PC-3 (cell line): ENCODE measurements around the gene HEYL. TPM values are rescaled to one million over a fixed set of nuclear protein-coding genes. Genes with fewer than 3 reads are reported as not detected.

Experiments
- ATAC-seq: fragments of 200-7000 bp; cut with Tn5 transposase; 2 replicates; pipeline ENCODE4 v1.9.1; 2020; ENCODE audit warnings: mild to moderate bottlenecking, moderate library complexity
- BruUV-seq: library from RNA; stranded (reverse); fragments of 400-500 nt; replicated peaks from 2 replicates; lab custom pipeline; 2021; lab: Mats Ljungman, UMichigan
- CTCF ChIA-PET: fragments of 300-600 bp; sonication (Branson Sonifier 250); formaldehyde crosslinking; loops from one replicate; lab custom pipeline; 2022; ENCODE audit warnings: antibody characterized with exemption; lab: Charles Lee
- POLR2A ChIA-PET: fragments of 300-600 bp; sonication (Branson Sonifier 250); formaldehyde crosslinking; loops from one replicate; lab custom pipeline; 2022; ENCODE audit warnings: antibody characterized with exemption; ENCODE audit not compliant: unreplicated experiment; lab: Charles Lee
- DNase-seq: peaks from one replicate; pipeline ENCODE4 v3.0.0-alpha.2; 2015
- H2AFZ ChIP-seq: fragments of 300-600 bp; sonication (generic); 2 replicates; pipeline ENCODE4 v1.6.0; 2016; ENCODE audit warnings: antibody characterized with exemption, low read length
- H3F3A ChIP-seq: fragments of 300-600 bp; sonication (generic); one replicate; pipeline ENCODE4 v1.6.0; 2017; ENCODE audit warnings: antibody characterized with exemption, low read length, control low read depth, mild to moderate bottlenecking; ENCODE audit not compliant: unreplicated experiment
- H3K27ac ChIP-seq: fragments of 300-600 bp; sonication (generic); 2 replicates; pipeline ENCODE4 v1.5.1; 2016; ENCODE audit warnings: mild to moderate bottlenecking, low read length
- H3K27me3 ChIP-seq: fragments of 300-600 bp; sonication (generic); 2 replicates; pipeline ENCODE4 v1.6.1; 2016; ENCODE audit warnings: low read length, mixed read lengths
- H3K36me3 ChIP-seq: fragments of 300-600 bp; sonication (generic); 2 replicates; pipeline ENCODE4 v1.6.1; 2016; ENCODE audit warnings: low read depth, mixed run types, low read length, mixed read lengths
- H3K4me1 ChIP-seq: fragments of 300-600 bp; sonication (generic); 2 replicates; pipeline ENCODE4 v1.5.1; 2016; ENCODE audit warnings: low read length; ENCODE audit not compliant: insufficient read depth
- H3K4me2 ChIP-seq: fragments of 300-600 bp; sonication (generic); 2 replicates; pipeline ENCODE4 v1.6.0; 2016; ENCODE audit warnings: low read length
- H3K4me3 ChIP-seq: fragments of 300-600 bp; sonication (generic); 2 replicates; pipeline ENCODE4 v1.5.1; 2016; ENCODE audit warnings: mild to moderate bottlenecking, low read length, mixed read lengths
- H3K79me2 ChIP-seq: fragments of 300-600 bp; sonication (generic); 2 replicates; pipeline ENCODE4 v1.6.1; 2017; ENCODE audit warnings: low read length, mixed read lengths
- H3K9ac ChIP-seq: fragments of 300-600 bp; sonication (generic); 2 replicates; pipeline ENCODE4 v1.6.0; 2016; ENCODE audit warnings: mild to moderate bottlenecking, low read length
- H3K9me2 ChIP-seq: fragments of 300-600 bp; sonication (generic); replicated peaks from 2 replicates; pipeline ENCODE4 v1.6.1; 2016; ENCODE audit warnings: mixed run types, low read length, mixed read lengths
- H3K9me3 ChIP-seq: fragments of 300-600 bp; sonication (generic); 2 replicates; pipeline ENCODE4 v1.6.1; 2016; ENCODE audit warnings: low read length, mixed read lengths
- H4K20me1 ChIP-seq: fragments of 300-600 bp; sonication (generic); 2 replicates; pipeline ENCODE4 v1.6.1; 2016; ENCODE audit warnings: low read length, mixed read lengths
- EZH2 ChIP-seq: fragments of 300-600 bp; sonication (generic); IDR thresholded peaks from one replicate; pipeline ENCODE4 v1.6.1; 2017; ENCODE audit warnings: antibody characterized with exemption, mild to moderate bottlenecking, low read length; ENCODE audit not compliant: unreplicated experiment
- EZH2phosphoT487 ChIP-seq: fragments of 300-600 bp; sonication (generic); IDR thresholded peaks from 2 replicates; pipeline ENCODE4 v1.6.1; 2018; ENCODE audit warnings: mild to moderate bottlenecking, antibody characterized with exemption, low read length, borderline replicate concordance
- intact Hi-C: fragments of 100-400 bp; cut with micrococcal nuclease; formaldehyde crosslinking; loops from 2 replicates; pipeline ENCODE4 v1.9.0; 2023
- total RNA-seq: library from RNA; depleted of rRNA; stranded (reverse); fragments of >200 nt; gene quantifications from 2 replicates; pipeline ENCODE4 v1.2.3, GENCODE V29; 2014
- TF ChIP-seq, protein P1 (sequence below): fragments of 300-600 bp; sonication (generic); conservative IDR thresholded peaks from 2 replicates; pipeline ENCODE4 v1.5.1; 2017; ENCODE audit warnings: antibody characterized with exemption, low read depth, mild to moderate bottlenecking, low read length

Gene HEYL
- total RNA-seq, 1 experiment from 2014 or later, result not detected

DNA sequence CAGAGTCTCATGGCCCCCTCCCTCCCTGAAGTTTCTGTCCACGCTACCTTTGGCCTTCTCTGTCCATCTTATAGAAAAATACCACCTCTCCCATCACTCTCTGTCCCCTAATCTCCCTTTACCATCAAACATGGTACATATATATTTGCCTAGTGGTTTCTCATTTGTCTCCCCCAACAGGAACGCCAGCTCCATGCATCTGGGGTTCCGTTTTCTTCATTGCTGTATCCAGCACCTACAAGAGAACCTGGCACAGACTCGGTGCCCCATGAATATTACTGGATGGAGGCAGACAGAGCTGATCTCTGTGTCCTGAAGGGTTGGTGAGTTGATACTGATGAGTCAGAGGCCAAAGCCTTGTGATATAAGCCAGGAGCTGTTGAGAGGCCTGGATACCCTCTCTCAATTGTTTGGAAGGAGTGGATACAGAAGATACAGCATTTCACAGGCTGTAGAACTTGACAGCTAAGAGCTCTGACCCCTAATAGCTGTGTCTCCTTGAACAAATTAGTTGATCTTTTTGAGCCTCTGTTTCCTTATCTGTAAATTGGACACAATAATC lies 21.9 kb downstream of the HEYL start:
- no peaks in the 10 kb centered on the region for H3K79me2 ChIP-seq
- ChIA-PET CTCF (no interaction called here), POLR2A (interaction anchor here (0.6 kb wide), 1 partner anchor 12 kb away, joined by 5 read pairs; no protein-coding TSS in a partner anchor)
- no peaks in the 10 kb centered on the region for H3K4me1 ChIP-seq
- no peaks in the 10 kb centered on the region for H3K36me3 ChIP-seq
- no peak overlapping the region for H3K9ac ChIP-seq
- intact Hi-C loops, result no loop called here
- TF ChIP-seq EZH2phosphoT487, result no peak
- TF ChIP-seq, protein P1, sequence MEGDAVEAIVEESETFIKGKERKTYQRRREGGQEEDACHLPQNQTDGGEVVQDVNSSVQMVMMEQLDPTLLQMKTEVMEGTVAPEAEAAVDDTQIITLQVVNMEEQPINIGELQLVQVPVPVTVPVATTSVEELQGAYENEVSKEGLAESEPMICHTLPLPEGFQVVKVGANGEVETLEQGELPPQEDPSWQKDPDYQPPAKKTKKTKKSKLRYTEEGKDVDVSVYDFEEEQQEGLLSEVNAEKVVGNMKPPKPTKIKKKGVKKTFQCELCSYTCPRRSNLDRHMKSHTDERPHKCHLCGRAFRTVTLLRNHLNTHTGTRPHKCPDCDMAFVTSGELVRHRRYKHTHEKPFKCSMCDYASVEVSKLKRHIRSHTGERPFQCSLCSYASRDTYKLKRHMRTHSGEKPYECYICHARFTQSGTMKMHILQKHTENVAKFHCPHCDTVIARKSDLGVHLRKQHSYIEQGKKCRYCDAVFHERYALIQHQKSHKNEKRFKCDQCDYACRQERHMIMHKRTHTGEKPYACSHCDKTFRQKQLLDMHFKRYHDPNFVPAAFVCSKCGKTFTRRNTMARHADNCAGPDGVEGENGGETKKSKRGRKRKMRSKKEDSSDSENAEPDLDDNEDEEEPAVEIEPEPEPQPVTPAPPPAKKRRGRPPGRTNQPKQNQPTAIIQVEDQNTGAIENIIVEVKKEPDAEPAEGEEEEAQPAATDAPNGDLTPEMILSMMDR, result no peak
- no peak for TF ChIP-seq EZH2
- ATAC-seq, result no peak
- no peak for DNase-seq
- no peaks in the 10 kb centered on the region for H3K9me2 ChIP-seq
- H3K9me3 ChIP-seq, result no peaks in the 10 kb centered on the region
- no peak overlapping the region for H3K4me2 ChIP-seq
- no peaks in the 10 kb centered on the region for H3F3A ChIP-seq
- no peaks in the 10 kb centered on the region for H3K27me3 ChIP-seq
- no TSS peak for BruUV-seq
- no peak overlapping the region for H3K4me3 ChIP-seq
- H3K27ac ChIP-seq, result no peak overlapping the region
- no peaks in the 10 kb centered on the region for H4K20me1 ChIP-seq
- no peak overlapping the region for H2AFZ ChIP-seq

DNA sequence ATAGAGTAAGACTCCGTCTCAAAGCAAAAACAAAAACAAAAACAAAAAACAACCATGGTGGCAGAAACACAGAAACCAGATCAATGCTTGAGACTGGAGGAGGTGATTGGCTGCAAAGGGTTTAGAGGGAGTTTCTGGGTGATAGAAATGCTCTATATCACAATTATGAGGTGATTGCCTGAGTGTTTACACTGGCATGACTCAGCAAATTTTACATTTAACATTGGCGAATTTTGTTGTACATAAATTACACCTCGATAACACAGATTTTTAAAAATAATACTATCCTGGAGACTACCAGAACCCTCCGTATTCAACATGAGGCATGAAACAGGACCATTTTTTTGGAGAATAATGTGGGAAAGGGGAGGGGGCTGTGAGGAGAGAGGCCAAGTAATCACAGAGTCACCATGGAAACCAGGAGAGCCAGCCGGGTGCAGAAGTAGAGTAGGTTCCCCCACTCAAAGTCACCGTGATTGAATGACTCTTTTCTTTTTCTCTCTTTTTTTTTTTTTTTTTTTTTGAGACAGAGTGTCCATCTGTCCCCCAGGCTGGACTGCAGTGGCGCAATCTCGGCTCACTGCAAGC lies 24.3 kb downstream of the HEYL start:
- Histone ChIP-seq H3K27ac (no peak overlapping the region), H4K20me1 (no peaks in the 10 kb centered on the region), H3K9me3 (no peaks in the 10 kb centered on the region), H3F3A (no peaks in the 10 kb centered on the region), H3K4me1 (no peaks in the 10 kb centered on the region), H3K79me2 (no peaks in the 10 kb centered on the region), H3K27me3 (no peaks in the 10 kb centered on the region), H3K36me3 (no peaks in the 10 kb centered on the region), H3K4me3 (no peak overlapping the region), H2AFZ (no peak overlapping the region), H3K4me2 (no peak overlapping the region), H3K9ac (no peak overlapping the region), H3K9me2 (no peaks in the 10 kb centered on the region)
- ChIA-PET CTCF (no interaction called here), POLR2A (no interaction called here)
- no TSS peak for BruUV-seq
- ATAC-seq (no peak), DNase-seq (no peak)
- intact Hi-C loops, result no loop called here
- TF ChIP-seq EZH2 (no peak), EZH2phosphoT487 (no peak)
- TF ChIP-seq, protein P1, result no peak

DNA sequence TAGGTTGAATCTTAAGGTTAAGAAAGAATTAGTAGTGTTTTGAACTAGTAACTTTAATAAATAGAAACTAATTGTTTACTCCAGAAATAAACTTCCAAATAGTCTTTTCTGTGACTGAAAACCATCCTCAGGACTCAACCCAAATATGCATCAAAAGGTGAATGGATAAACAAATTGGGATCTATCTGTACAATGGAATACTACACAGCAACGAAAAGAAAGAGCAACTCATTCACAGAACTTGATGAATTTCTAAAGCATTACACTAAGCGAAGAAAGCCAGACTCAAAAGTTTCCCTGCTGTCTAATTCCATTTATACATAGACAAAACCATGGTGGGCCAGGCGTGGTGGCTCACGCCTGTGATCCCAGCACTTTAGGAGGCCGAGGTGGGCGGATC lies 25.0 kb downstream of the HEYL start:
- intact Hi-C loops, result no loop called here

More for the DNA sequence above, 25.0 kb downstream of the HEYL start:
- Histone ChIP-seq H2AFZ (no peak overlapping the region), H4K20me1 (no peaks in the 10 kb centered on the region), H3K27ac (no peak overlapping the region), H3K4me1 (no peaks in the 10 kb centered on the region), H3F3A (no peaks in the 10 kb centered on the region), H3K9me3 (no peaks in the 10 kb centered on the region), H3K9ac (no peak overlapping the region), H3K79me2 (no peaks in the 10 kb centered on the region), H3K4me2 (no peak overlapping the region), H3K27me3 (no peaks in the 10 kb centered on the region), H3K4me3 (no peak overlapping the region), H3K36me3 (no peaks in the 10 kb centered on the region), H3K9me2 (no peaks in the 10 kb centered on the region)
- BruUV-seq, result no TSS peak
- TF ChIP-seq EZH2phosphoT487, result no peak
- TF ChIP-seq EZH2, result no peak
- TF ChIP-seq, protein P1, result no peak
- DNase-seq (no peak), ATAC-seq (no peak)
- CTCF ChIA-PET, result no interaction called here
- POLR2A ChIA-PET, result no interaction called here
